Measurements from ENCODE around the gene TNFSF13B.

DNA sequence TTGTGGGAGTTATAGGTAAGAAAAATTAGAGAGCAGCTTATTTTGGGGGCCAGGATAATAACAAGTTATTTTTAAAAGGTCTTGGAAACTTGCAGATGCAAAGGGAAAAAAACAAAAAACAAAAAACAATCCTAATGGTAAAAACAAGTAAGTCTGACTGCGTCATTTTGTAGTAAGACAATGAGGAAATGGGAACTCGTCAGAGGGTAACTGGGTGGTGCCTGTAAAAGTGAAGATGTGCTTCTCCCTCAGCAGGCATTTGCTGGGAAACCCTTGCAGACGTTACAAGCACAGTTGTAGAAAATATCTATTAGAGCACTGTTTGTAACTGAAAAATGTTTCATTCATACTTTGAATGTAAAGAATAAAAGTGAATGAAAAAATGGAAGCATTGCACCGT, 2.2 kb upstream of the TNFSF13B start:
- no peak for TF ChIP-seq FOXA1 (IDR thresholded peaks at IDR 0.05)
- TF ChIP-seq, protein P1, sequence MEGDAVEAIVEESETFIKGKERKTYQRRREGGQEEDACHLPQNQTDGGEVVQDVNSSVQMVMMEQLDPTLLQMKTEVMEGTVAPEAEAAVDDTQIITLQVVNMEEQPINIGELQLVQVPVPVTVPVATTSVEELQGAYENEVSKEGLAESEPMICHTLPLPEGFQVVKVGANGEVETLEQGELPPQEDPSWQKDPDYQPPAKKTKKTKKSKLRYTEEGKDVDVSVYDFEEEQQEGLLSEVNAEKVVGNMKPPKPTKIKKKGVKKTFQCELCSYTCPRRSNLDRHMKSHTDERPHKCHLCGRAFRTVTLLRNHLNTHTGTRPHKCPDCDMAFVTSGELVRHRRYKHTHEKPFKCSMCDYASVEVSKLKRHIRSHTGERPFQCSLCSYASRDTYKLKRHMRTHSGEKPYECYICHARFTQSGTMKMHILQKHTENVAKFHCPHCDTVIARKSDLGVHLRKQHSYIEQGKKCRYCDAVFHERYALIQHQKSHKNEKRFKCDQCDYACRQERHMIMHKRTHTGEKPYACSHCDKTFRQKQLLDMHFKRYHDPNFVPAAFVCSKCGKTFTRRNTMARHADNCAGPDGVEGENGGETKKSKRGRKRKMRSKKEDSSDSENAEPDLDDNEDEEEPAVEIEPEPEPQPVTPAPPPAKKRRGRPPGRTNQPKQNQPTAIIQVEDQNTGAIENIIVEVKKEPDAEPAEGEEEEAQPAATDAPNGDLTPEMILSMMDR (IDR thresholded peaks at IDR 0.05; ENCODE audit: low read depth, low read length, missing input control): no peak
- no peak for TF ChIP-seq EGR1 (IDR thresholded peaks at IDR 0.05; ENCODE audit: low read depth in 2 of 2)
- TF ChIP-seq, protein P2, sequence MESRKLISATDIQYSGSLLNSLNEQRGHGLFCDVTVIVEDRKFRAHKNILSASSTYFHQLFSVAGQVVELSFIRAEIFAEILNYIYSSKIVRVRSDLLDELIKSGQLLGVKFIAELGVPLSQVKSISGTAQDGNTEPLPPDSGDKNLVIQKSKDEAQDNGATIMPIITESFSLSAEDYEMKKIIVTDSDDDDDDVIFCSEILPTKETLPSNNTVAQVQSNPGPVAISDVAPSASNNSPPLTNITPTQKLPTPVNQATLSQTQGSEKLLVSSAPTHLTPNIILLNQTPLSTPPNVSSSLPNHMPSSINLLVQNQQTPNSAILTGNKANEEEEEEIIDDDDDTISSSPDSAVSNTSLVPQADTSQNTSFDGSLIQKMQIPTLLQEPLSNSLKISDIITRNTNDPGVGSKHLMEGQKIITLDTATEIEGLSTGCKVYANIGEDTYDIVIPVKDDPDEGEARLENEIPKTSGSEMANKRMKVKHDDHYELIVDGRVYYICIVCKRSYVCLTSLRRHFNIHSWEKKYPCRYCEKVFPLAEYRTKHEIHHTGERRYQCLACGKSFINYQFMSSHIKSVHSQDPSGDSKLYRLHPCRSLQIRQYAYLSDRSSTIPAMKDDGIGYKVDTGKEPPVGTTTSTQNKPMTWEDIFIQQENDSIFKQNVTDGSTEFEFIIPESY (IDR thresholded peaks at IDR 0.05): no peak
- TF ChIP-seq, protein P3, sequence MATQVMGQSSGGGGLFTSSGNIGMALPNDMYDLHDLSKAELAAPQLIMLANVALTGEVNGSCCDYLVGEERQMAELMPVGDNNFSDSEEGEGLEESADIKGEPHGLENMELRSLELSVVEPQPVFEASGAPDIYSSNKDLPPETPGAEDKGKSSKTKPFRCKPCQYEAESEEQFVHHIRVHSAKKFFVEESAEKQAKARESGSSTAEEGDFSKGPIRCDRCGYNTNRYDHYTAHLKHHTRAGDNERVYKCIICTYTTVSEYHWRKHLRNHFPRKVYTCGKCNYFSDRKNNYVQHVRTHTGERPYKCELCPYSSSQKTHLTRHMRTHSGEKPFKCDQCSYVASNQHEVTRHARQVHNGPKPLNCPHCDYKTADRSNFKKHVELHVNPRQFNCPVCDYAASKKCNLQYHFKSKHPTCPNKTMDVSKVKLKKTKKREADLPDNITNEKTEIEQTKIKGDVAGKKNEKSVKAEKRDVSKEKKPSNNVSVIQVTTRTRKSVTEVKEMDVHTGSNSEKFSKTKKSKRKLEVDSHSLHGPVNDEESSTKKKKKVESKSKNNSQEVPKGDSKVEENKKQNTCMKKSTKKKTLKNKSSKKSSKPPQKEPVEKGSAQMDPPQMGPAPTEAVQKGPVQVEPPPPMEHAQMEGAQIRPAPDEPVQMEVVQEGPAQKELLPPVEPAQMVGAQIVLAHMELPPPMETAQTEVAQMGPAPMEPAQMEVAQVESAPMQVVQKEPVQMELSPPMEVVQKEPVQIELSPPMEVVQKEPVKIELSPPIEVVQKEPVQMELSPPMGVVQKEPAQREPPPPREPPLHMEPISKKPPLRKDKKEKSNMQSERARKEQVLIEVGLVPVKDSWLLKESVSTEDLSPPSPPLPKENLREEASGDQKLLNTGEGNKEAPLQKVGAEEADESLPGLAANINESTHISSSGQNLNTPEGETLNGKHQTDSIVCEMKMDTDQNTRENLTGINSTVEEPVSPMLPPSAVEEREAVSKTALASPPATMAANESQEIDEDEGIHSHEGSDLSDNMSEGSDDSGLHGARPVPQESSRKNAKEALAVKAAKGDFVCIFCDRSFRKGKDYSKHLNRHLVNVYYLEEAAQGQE (IDR thresholded peaks at IDR 0.05): no peak
- TF ChIP-seq, protein P4, sequence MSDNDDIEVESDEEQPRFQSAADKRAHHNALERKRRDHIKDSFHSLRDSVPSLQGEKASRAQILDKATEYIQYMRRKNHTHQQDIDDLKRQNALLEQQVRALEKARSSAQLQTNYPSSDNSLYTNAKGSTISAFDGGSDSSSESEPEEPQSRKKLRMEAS (IDR thresholded peaks at IDR 0.05): no peak
- no peak for TF ChIP-seq RXRA (IDR thresholded peaks at IDR 0.05)
- no peak for TF ChIP-seq YY1 (IDR thresholded peaks at IDR 0.05)
- no peak for TF ChIP-seq SP1 (IDR thresholded peaks at IDR 0.05)
- no peak for TF ChIP-seq RAD21 (IDR thresholded peaks at IDR 0.05)
- no peak for TF ChIP-seq HNF4G (IDR thresholded peaks at IDR 0.05)

All from liver (tissue), 3 donors.